ENCODE measurements around the gene MYPOP.

GRCh38 chr19:45924891-45925447 lies 22.6 kb upstream of the MYPOP start:
- no peak for TF ChIP-seq POLR2A (IDR thresholded peaks at IDR 0.05)
- TF ChIP-seq CTCF (IDR thresholded peaks at IDR 0.05) = no peak

Data from tibial nerve (tissue), 3 donors.